ENCODE measurements around the gene LRRC25. TPM values are rescaled to one million over a fixed set of nuclear protein-coding genes. Genes with fewer than 3 reads are reported as not detected.

The LRRC25 gene
- total and polyA plus RNA-seq, 2 donors (not counting 3 experiments of a cell fraction or from before 2014, with no cell fraction given) = not detected

DNA sequence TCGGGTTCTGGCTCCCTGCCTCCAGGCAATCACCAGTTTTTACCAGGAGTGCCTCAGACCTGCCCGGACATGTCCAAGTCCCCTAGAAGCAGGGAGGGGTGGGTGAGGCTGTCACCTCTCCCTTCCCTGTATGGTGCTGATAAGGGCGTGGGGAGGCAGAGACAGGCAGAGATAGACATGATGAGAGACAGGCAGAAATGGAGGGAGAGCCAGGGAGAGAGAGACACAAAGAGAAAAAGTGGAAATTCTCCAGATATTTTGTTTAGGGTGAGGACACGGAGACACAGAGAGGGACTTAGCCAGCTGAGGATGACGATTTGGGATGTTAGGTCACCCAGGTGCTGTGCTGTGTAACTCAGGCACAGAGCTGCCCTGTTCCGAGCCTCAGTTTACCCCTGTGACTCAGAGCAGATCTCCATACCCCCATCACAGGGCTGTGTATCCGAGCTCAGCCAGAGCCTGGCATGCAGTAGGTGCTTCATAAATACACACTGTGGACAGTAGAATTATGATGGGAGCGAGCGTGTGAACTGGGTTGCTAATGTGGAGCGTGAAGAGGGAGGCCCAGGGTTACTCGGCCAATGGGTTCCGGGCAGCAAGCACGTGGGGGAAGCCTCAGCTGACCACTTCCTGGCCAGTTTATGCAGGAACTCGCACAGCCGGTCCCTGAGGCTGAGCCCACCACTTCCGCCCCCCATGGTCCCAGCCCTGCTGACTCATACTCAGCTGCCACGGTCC is 23.4 kb downstream of the LRRC25 start:
- Histone ChIP-seq H3K79me2 (ENCODE audit: control insufficient read depth, insufficient read depth, low read length) (no peaks in the 10 kb centered on the region), H3K36me3 (ENCODE audit: control insufficient read depth in 2 of 2, extremely low read depth in 1 of 2, insufficient read depth in 2 of 2, low read length in 2 of 2) (no peaks in the 10 kb centered on the region), H3K9ac (replicated peaks; ENCODE audit: extremely low read depth, insufficient read depth, low read length) (peak overlapping the region; percentile 50), H3K9me1 (replicated peaks; ENCODE audit: control insufficient read depth, extremely low read depth, insufficient read depth, low read length) (no peaks in the 10 kb centered on the region), H3K4me1 (ENCODE audit: control insufficient read depth, extremely low read depth, insufficient read depth, low read length) (peaks cover 17% of the 10 kb centered on the region), H3K9me3 (replicated peaks; ENCODE audit: control insufficient read depth, insufficient read depth, low read length) (no peaks in the 10 kb centered on the region), H4K20me1 (replicated peaks; ENCODE audit: control insufficient read depth, extremely low read depth, insufficient read depth, low read length) (no peaks in the 10 kb centered on the region), H3K4me2 (ENCODE audit: insufficient read depth, low read length) (peak overlapping the region; percentile 15), H3K4me3 (replicated peaks in 1 of 3; ENCODE audit: insufficient read depth in 1 of 3, low read depth in 1 of 3, low read length in 3 of 3) (no peak overlapping the region), H3K27me3 (ENCODE audit: control insufficient read depth in 2 of 2, insufficient read depth in 2 of 2, low read length in 2 of 2) (no peaks in the 10 kb centered on the region), H3K27ac (ENCODE audit: insufficient read depth, low read depth, low read length) (peak overlapping the region; percentile 92), H2AFZ (ENCODE audit: low read depth, low read length) (no peak overlapping the region)
- ChIA-PET CTCF (interaction anchor here (1.0 to 3.2 kb wide), 3 partner anchors 8 to 95 kb away, joined by 3 to 19 read pairs (median 3); partner anchors contain the start of gene GDF15), POLR2A (interaction anchor here (1.0 to 3.1 kb wide), 3 partner anchors 9 to 95 kb away, joined by 3 to 19 read pairs (median 13); partner anchors contain the start of gene GDF15)
- peak; percentile 96 for TF ChIP-seq POLR2AphosphoS5 (IDR thresholded peaks at IDR 0.05; ENCODE audit: insufficient read depth, low read depth, low read length)
- TF ChIP-seq MYC (IDR thresholded peaks at IDR 0.05; ENCODE audit: low read depth, low read length) = peak; percentile 96
- TF ChIP-seq, protein P1, sequence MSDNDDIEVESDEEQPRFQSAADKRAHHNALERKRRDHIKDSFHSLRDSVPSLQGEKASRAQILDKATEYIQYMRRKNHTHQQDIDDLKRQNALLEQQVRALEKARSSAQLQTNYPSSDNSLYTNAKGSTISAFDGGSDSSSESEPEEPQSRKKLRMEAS (IDR thresholded peaks at IDR 0.05; ENCODE audit: insufficient read depth, insufficient read length) = peak; percentile 96
- TF ChIP-seq GATA2 (IDR thresholded peaks at IDR 0.05; ENCODE audit: insufficient read depth, insufficient read length, low read depth, low read length) = peak; percentile 75
- TF ChIP-seq, protein P2, sequence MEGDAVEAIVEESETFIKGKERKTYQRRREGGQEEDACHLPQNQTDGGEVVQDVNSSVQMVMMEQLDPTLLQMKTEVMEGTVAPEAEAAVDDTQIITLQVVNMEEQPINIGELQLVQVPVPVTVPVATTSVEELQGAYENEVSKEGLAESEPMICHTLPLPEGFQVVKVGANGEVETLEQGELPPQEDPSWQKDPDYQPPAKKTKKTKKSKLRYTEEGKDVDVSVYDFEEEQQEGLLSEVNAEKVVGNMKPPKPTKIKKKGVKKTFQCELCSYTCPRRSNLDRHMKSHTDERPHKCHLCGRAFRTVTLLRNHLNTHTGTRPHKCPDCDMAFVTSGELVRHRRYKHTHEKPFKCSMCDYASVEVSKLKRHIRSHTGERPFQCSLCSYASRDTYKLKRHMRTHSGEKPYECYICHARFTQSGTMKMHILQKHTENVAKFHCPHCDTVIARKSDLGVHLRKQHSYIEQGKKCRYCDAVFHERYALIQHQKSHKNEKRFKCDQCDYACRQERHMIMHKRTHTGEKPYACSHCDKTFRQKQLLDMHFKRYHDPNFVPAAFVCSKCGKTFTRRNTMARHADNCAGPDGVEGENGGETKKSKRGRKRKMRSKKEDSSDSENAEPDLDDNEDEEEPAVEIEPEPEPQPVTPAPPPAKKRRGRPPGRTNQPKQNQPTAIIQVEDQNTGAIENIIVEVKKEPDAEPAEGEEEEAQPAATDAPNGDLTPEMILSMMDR (IDR thresholded peaks at IDR 0.05; ENCODE audit: extremely low read depth in 1 of 2, insufficient read depth in 1 of 2, low read depth in 1 of 2, low read length in 2 of 2) = no peak
- TF ChIP-seq JUN (IDR thresholded peaks at IDR 0.05; ENCODE audit: borderline replicate concordance, insufficient read depth, insufficient read length, low read depth) = peak; percentile 63
- TF ChIP-seq POLR2A (IDR thresholded peaks at IDR 0.05; ENCODE audit: low read depth, low read length) = peak; percentile 73
- TF ChIP-seq EZH2 (IDR thresholded peaks at IDR 0.05; ENCODE audit: borderline replicate concordance, low read depth, low read length, severe bottlenecking) = no peak
- peak; percentile 88 for TF ChIP-seq FOS (IDR thresholded peaks at IDR 0.05; ENCODE audit: borderline replicate concordance, insufficient read depth, low read length)
- FAIRE-seq (peak; percentile 93), DNase-seq (ENCODE audit: low read depth, low spot score) (peak; percentile 97)
- intact Hi-C loops (cut with micrococcal nuclease) = loop anchor here (1.0 kb wide), 2 partner anchors 9 to 12 kb away; partner anchors contain the start of gene GDF15
- dilution Hi-C loops (cut with MboI; ENCODE audit: extremely low pct_ligation_motif_present, low sequenced_read_pairs) = no loop called here
- BruUV-seq (replicated peaks) = TSS peak; percentile 99

Data from endothelial cell of umbilical vein (primary cell).